ENCODE measurements around the gene MACROD2. TPM values are rescaled to one million over a fixed set of nuclear protein-coding genes. Genes with fewer than 3 reads are reported as not detected.

The MACROD2 gene
- polyA plus RNA-seq, 1 donor (not counting 4 experiments of a cell fraction or from before 2014, with no cell fraction given): 0.71 TPM

DNA sequence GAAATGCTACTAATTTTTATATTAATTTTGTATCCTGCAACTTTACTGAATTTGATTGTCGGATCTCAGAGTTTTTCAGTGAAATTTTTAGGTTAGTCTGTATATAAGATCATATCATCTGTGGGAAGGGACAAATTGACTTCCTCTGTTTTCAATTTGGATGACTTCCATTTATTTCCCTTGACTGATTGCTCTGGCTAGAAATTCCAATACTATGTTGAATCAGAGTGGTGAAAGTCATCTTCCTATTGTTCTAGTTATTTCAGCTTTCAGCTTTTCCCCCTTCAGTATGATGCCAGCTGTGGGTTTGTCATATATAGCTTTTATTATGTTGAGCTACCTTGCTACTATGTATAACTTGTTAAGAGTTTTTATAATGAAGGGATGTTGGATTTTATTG lies 1806.7 kb downstream of the MACROD2 start:
- Histone ChIP-seq H4K20me1 (ENCODE audit: control insufficient read depth, extremely low read depth, insufficient read depth, low read length) (no peaks in the 10 kb centered on the region), H2AFZ (ENCODE audit: control insufficient read depth, low read length) (no peak overlapping the region), H3K9ac (ENCODE audit: control insufficient read depth, extremely low read depth, insufficient read depth, low read length) (no peak overlapping the region), H3K4me2 (ENCODE audit: control insufficient read depth, extremely low read depth, insufficient read depth, low read depth, low read length) (no peak overlapping the region), H3K4me1 (ENCODE audit: control insufficient read depth, extremely low read depth, insufficient read depth, low read length) (no peaks in the 10 kb centered on the region), H3K9me1 (ENCODE audit: control insufficient read depth, extremely low read depth, insufficient read depth, low read length) (no peaks in the 10 kb centered on the region), H3K79me2 (ENCODE audit: control insufficient read depth, insufficient read depth, low read length) (no peaks in the 10 kb centered on the region), H3K36me3 (ENCODE audit: control insufficient read depth in 2 of 2, extremely low read depth in 1 of 2, insufficient read depth in 2 of 2, low read length in 2 of 2) (no peaks in the 10 kb centered on the region), H3K27me3 (ENCODE audit: control insufficient read depth, extremely low read depth, insufficient read depth, low read length) (no peaks in the 10 kb centered on the region), H3K9me3 (ENCODE audit: control insufficient read depth, low read depth, low read length) (no peaks in the 10 kb centered on the region), H3K27ac (ENCODE audit: control insufficient read depth, insufficient read depth, low read length) (no peak overlapping the region), H3K4me3 (ENCODE audit: control insufficient read depth in 2 of 3, extremely low read depth in 1 of 3, insufficient read depth in 2 of 3, low read depth in 1 of 3, low read length in 3 of 3) (no peak overlapping the region)
- TF ChIP-seq CTCF (optimal IDR thresholded peaks at IDR 0.05 in 1 of 3, IDR thresholded peaks at IDR 0.05 in 1 of 3, conservative IDR thresholded peaks at IDR 0.05 in 1 of 3; ENCODE audit: extremely low read depth in 1 of 3, insufficient read depth in 2 of 3, low read length in 3 of 3) (no peak), EZH2 (IDR thresholded peaks at IDR 0.05; ENCODE audit: low read length) (no peak)
- dilution Hi-C loops (cut with MboI; ENCODE audit: extremely low pct_ligation_motif_present, low sequenced_read_pairs): no loop called here
- DNase-seq (ENCODE audit: low read depth, low spot score): no peak
- no peak for FAIRE-seq

- Histone ChIP-seq H3K9me1 (ENCODE audit: control insufficient read depth, extremely low read depth, insufficient read depth, low read length) (no peaks in the 10 kb centered on the region), H3K4me1 (ENCODE audit: control insufficient read depth, extremely low read depth, insufficient read depth, low read length) (no peaks in the 10 kb centered on the region), H3K79me2 (ENCODE audit: control insufficient read depth, insufficient read depth, low read length) (no peaks in the 10 kb centered on the region), H3K27me3 (ENCODE audit: control insufficient read depth, extremely low read depth, insufficient read depth, low read length) (no peaks in the 10 kb centered on the region), H3K9ac (ENCODE audit: control insufficient read depth, extremely low read depth, insufficient read depth, low read length) (no peak overlapping the region), H2AFZ (ENCODE audit: control insufficient read depth, low read length) (no peak overlapping the region), H3K9me3 (ENCODE audit: control insufficient read depth, low read depth, low read length) (no peaks in the 10 kb centered on the region), H3K4me2 (ENCODE audit: control insufficient read depth, extremely low read depth, insufficient read depth, low read depth, low read length) (no peak overlapping the region), H3K4me3 (ENCODE audit: control insufficient read depth in 2 of 3, extremely low read depth in 1 of 3, insufficient read depth in 2 of 3, low read depth in 1 of 3, low read length in 3 of 3) (no peak overlapping the region), H3K36me3 (ENCODE audit: control insufficient read depth in 2 of 2, extremely low read depth in 1 of 2, insufficient read depth in 2 of 2, low read length in 2 of 2) (no peaks in the 10 kb centered on the region), H3K27ac (ENCODE audit: control insufficient read depth, insufficient read depth, low read length) (no peak overlapping the region), H4K20me1 (ENCODE audit: control insufficient read depth, extremely low read depth, insufficient read depth, low read length) (no peaks in the 10 kb centered on the region)
- DNase-seq (ENCODE audit: low read depth, low spot score) (no peak), FAIRE-seq (no peak)
- dilution Hi-C loops (cut with MboI; ENCODE audit: extremely low pct_ligation_motif_present, low sequenced_read_pairs): no loop called here
- TF ChIP-seq CTCF (optimal IDR thresholded peaks at IDR 0.05 in 1 of 3, IDR thresholded peaks at IDR 0.05 in 1 of 3, conservative IDR thresholded peaks at IDR 0.05 in 1 of 3; ENCODE audit: extremely low read depth in 1 of 3, insufficient read depth in 2 of 3, low read length in 3 of 3) (no peak), EZH2 (IDR thresholded peaks at IDR 0.05; ENCODE audit: low read length) (no peak)
These were observed 1809.8 kb downstream of the MACROD2 start for GRCh38 chr20:15805154-15805553.
